Measurements from ENCODE around the gene TRIM56.
"Not testable (repeated sequence)": the region's sequence is repeated elsewhere in the genome, so short reads cannot be mapped to it uniquely, and the experiment has no call there.

TRIM56 gene

GRCh38 chr7:101085162-101085964, at the start of gene TRIM56:
TSS of gene TRIM56 (plus strand) at chr7:101085481. CDS start at chr7:101087313, 1,832 bp downstream.
- DNase-seq (ENCODE audit: low spot score): peak; percentile 80

GRCh38 chr7:101035941-101036340, 49.3 kb upstream of the TRIM56 start:
- DNase-seq (ENCODE audit: low spot score): no peak

- DNase-seq (ENCODE audit: low spot score): not testable (repeated sequence)
These were observed 44.0 kb upstream of the TRIM56 start for GRCh38 chr7:101041283-101041682.

- peak; percentile 86 for DNase-seq (ENCODE audit: low spot score)
These were observed 26.9 kb upstream of the TRIM56 start for GRCh38 chr7:101058355-101058754.

- no peak for DNase-seq (ENCODE audit: low spot score)
These were observed 25.7 kb upstream of the TRIM56 start for GRCh38 chr7:101059620-101059942.

- no peak for DNase-seq (ENCODE audit: low spot score)
These were observed 24.3 kb upstream of the TRIM56 start for GRCh38 chr7:101060992-101061391.

- DNase-seq (ENCODE audit: low spot score): not testable (repeated sequence)
These were observed 21.1 kb upstream of the TRIM56 start for GRCh38 chr7:101064176-101064550.

GRCh38 chr7:101065162-101065561, 20.1 kb upstream of the TRIM56 start:
- DNase-seq (ENCODE audit: low spot score): not testable (repeated sequence)

- no peak for DNase-seq (ENCODE audit: low spot score)
These were observed 19.0 kb upstream of the TRIM56 start for GRCh38 chr7:101066141-101066832.

- DNase-seq (ENCODE audit: low spot score): no peak
These were observed 18.5 kb upstream of the TRIM56 start for GRCh38 chr7:101066833-101067177.

- no peak for DNase-seq (ENCODE audit: low spot score)
These were observed 16.9 kb upstream of the TRIM56 start for GRCh38 chr7:101068401-101068800.

- DNase-seq (ENCODE audit: low spot score): not testable (repeated sequence)
These were observed 13.7 kb upstream of the TRIM56 start for GRCh38 chr7:101071362-101072104.

GRCh38 chr7:101075646-101076045, 9.6 kb upstream of the TRIM56 start:
- no peak for DNase-seq (ENCODE audit: low spot score)

- not testable (repeated sequence) for DNase-seq (ENCODE audit: low spot score)
These were observed 9.1 kb upstream of the TRIM56 start for GRCh38 chr7:101076183-101076582.

GRCh38 chr7:101077303-101078086, 7.8 kb upstream of the TRIM56 start:
- DNase-seq (ENCODE audit: low spot score): peak; percentile 83

- DNase-seq (ENCODE audit: low spot score): no peak
These were observed 3.8 kb upstream of the TRIM56 start for GRCh38 chr7:101081432-101081831.

- DNase-seq (ENCODE audit: low spot score): no peak
These were observed 468 bp upstream of the TRIM56 start for GRCh38 chr7:101084865-101085161.

- DNase-seq (ENCODE audit: low spot score): no peak
These were observed 2.2 kb downstream of the TRIM56 start for GRCh38 chr7:101087334-101088068.

GRCh38 chr7:101088069-101088425, 2.8 kb downstream of the TRIM56 start:
- no peak for DNase-seq (ENCODE audit: low spot score)

- no peak for DNase-seq (ENCODE audit: low spot score)
These were observed 3.7 kb downstream of the TRIM56 start for GRCh38 chr7:101088858-101089529.

GRCh38 chr7:101089876-101090275, 4.6 kb downstream of the TRIM56 start:
- DNase-seq (ENCODE audit: low spot score): no peak

All from ecto neural progenitor cell (in vitro differentiated cells).